Trophoblast cell (in vitro differentiated cells and primary cell): ENCODE results near the gene ALB.
A peak's percentile ranks its signal among the peaks of the same experiment; 100 is the strongest.

ENCODE experiments used
- DNase-seq, 2 donors: peaks; one replicate each; pipeline ENCODE4 v3.0.0-alpha.2; 2016
- H2AFZ ChIP-seq: 2 replicates; pipeline ENCODE4 v1.6.1; 2013; ENCODE audit warnings: low read length, moderate library complexity, mild to moderate bottlenecking; ENCODE audit not compliant: insufficient read depth, poor library complexity
- H2AK5ac ChIP-seq: 2 replicates; pipeline ENCODE4 v1.6.1; 2013; ENCODE audit warnings: mild to moderate bottlenecking, low read length
- H2BK120ac ChIP-seq: 2 replicates; pipeline ENCODE4 v1.6.1; 2013; ENCODE audit warnings: low read length, mild to moderate bottlenecking, moderate library complexity; ENCODE audit not compliant: insufficient read depth, poor library complexity
- H2BK12ac ChIP-seq: 2 replicates; pipeline ENCODE4 v1.6.1; 2013; ENCODE audit warnings: mild to moderate bottlenecking, low read length, moderate library complexity
- H2BK5ac ChIP-seq: 2 replicates; pipeline ENCODE4 v1.6.1; 2013; ENCODE audit warnings: low read length, low read depth, moderate library complexity, mild to moderate bottlenecking; ENCODE audit not compliant: poor library complexity
- H3K14ac ChIP-seq: 2 replicates; pipeline ENCODE4 v1.6.1; 2013; ENCODE audit warnings: mild to moderate bottlenecking, low read length
- H3K18ac ChIP-seq: 2 replicates; pipeline ENCODE4 v1.6.1; 2013; ENCODE audit warnings: mild to moderate bottlenecking, low read length
- H3K23ac ChIP-seq: 2 replicates; pipeline ENCODE4 v1.6.1; 2013; ENCODE audit warnings: low read length
- H3K27ac ChIP-seq: 2 replicates; pipeline ENCODE4 v1.5.1; 2013; ENCODE audit warnings: low read depth, mild to moderate bottlenecking, inconsistent platforms, low read length, moderate library complexity
- H3K27me3 ChIP-seq: 2 replicates; pipeline ENCODE4 v1.6.1; 2013; ENCODE audit warnings: inconsistent platforms, mild to moderate bottlenecking, low read length, moderate library complexity; ENCODE audit not compliant: insufficient read depth
- H3K36me3 ChIP-seq, 2 experiments: 1 replicate in 1 of 2; 2 replicates in 1 of 2; pipeline ENCODE4 v1.6.1; 2013; ENCODE audit warnings: low read length in 2 of 2, mild to moderate bottlenecking in 2 of 2, moderate library complexity in 1 of 2; ENCODE audit not compliant: insufficient read depth in 2 of 2, control insufficient read depth in 1 of 2
- H3K4ac ChIP-seq: 2 replicates; pipeline ENCODE4 v1.6.1; 2013; ENCODE audit warnings: low read depth, mild to moderate bottlenecking, low read length, moderate library complexity
- H3K4me1 ChIP-seq, 2 experiments: 1 replicate in 1 of 2; 2 replicates in 1 of 2; pipeline ENCODE4 v1.6.1; 2013; ENCODE audit warnings: low read length in 2 of 2, mild to moderate bottlenecking in 2 of 2, moderate library complexity in 1 of 2; ENCODE audit not compliant: insufficient read depth in 2 of 2, control insufficient read depth in 1 of 2
- H3K4me2 ChIP-seq: 2 replicates; pipeline ENCODE4 v1.6.1; 2013; ENCODE audit warnings: inconsistent platforms, mild to moderate bottlenecking, low read length, moderate library complexity
- H3K4me3 ChIP-seq: 2 replicates; pipeline ENCODE4 v1.5.1; 2013; ENCODE audit warnings: mild to moderate bottlenecking, low read depth, low read length, inconsistent platforms
- H3K79me1 ChIP-seq: one replicate; pipeline ENCODE4 v1.6.1; 2013; ENCODE audit warnings: low read length
- H3K79me2 ChIP-seq: 2 replicates; pipeline ENCODE4 v1.6.1; 2013; ENCODE audit warnings: low read length, mild to moderate bottlenecking; ENCODE audit not compliant: control insufficient read depth, insufficient read depth, poor library complexity
- H3K9ac ChIP-seq: 2 replicates; pipeline ENCODE4 v1.6.1; 2013; ENCODE audit warnings: mild to moderate bottlenecking, low read length
- H3K9me3 ChIP-seq: 2 replicates; pipeline ENCODE4 v1.6.1; 2013; ENCODE audit warnings: low read depth, mild to moderate bottlenecking, control low read depth, inconsistent platforms, low read length; ENCODE audit not compliant: insufficient read depth
- H4K12ac ChIP-seq: 2 replicates; pipeline ENCODE4 v1.6.1; 2013; ENCODE audit warnings: low read depth, mild to moderate bottlenecking, low read length, moderate library complexity
- H4K8ac ChIP-seq: 2 replicates; pipeline ENCODE4 v1.6.1; 2013; ENCODE audit warnings: low read depth, mild to moderate bottlenecking, low read length, moderate library complexity
- H4K91ac ChIP-seq: one replicate; pipeline ENCODE4 v1.6.1; 2013; ENCODE audit warnings: low read depth, mild to moderate bottlenecking, low read length, moderate library complexity
- WGBS: extraction: QIAGEN DNeasy Blood & Tissue Kit; methylation state at CpG from one replicate; pipeline ENCODE4 v1.1.7; 2013; ENCODE audit warnings: missing lambda C conversion rate; ENCODE audit not compliant: insufficient read length, insufficient coverage; ENCODE audit errors: extremely low coverage; 5-methylcytosine and 5-hydroxymethylcytosine counted together

The ALB gene

GRCh38 chr4:73451981-73452747 is 48.1 kb downstream of the ALB start:
- Histone ChIP-seq H3K23ac (no peak overlapping the region), H4K8ac (peak overlapping the region; percentile 70), H2AK5ac (no peak overlapping the region), H2BK12ac (peak overlapping the region; percentile 95), H4K12ac (no peak overlapping the region), H2AFZ (no peak overlapping the region), H3K14ac (peak overlapping the region; percentile 29), H4K91ac (peak overlapping the region; percentile 88), H2BK120ac (peak overlapping the region; percentile 97), H3K18ac (peak overlapping the region; percentile 77), H3K4ac (no peak overlapping the region), H3K4me2 (peak overlapping the region; percentile 20), H3K36me3 (no peaks in the 10 kb centered on the region), H3K4me3 (no peak overlapping the region), H3K9me3 (no peaks in the 10 kb centered on the region), H3K27ac (peak overlapping the region; percentile 80), H3K4me1 (peaks cover 8 to 10% of the 10 kb centered on the region in 2 experiments), H3K79me2 (no peaks in the 10 kb centered on the region), H3K9ac (no peak overlapping the region), H3K79me1 (peaks cover 6% of the 10 kb centered on the region), H2BK5ac (peak overlapping the region; percentile 84), H3K27me3 (no peaks in the 10 kb centered on the region)
- WGBS: no CpG with 5 or more reads among the region's 4 CpGs
- DNase-seq: no peak

DNA sequence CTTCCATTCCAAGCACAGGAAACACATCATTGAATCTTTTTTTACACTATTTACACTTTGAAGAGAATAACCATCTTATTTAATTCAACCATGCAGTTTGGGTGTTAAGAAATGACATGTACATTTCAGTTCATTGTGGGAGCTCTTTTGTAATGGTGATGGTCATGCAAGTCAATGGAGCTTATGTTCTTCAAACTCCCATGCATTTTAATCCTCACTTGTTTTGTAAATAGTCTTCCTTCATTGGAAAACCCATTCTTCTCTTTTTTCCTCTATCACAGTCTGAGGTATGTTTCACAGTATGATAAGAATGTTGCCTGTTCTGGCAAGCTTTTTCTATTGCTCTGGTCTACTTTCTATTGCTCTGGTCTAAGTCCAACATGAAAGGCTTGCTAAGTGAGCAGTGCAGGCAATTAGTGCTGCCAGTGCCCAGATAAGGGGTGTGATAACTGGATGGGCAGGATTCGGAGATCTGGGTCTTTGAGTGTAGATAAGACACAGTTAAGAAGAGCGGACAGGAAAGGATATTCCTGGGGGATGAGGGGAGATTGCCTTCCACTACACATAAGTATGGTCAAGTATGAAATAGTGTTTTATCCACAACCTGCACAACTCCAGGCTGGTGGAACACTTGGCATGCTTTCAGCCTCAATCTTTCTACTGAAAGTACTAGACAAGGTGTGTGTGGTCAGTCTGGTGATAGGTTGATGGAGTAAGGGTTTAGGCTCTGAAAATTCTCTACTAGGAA is 49.0 kb downstream of the ALB start:
- Histone ChIP-seq H3K27ac (peak overlapping the region; percentile 80), H2BK120ac (no peak overlapping the region), H4K91ac (no peak overlapping the region), H3K4me1 (peaks cover 8 to 10% of the 10 kb centered on the region in 2 experiments), H3K79me2 (no peaks in the 10 kb centered on the region), H3K27me3 (no peaks in the 10 kb centered on the region), H3K4ac (no peak overlapping the region), H3K9ac (no peak overlapping the region), H4K8ac (no peak overlapping the region), H3K23ac (no peak overlapping the region), H2BK12ac (no peak overlapping the region), H3K4me2 (peak overlapping the region; percentile 15), H2BK5ac (no peak overlapping the region), H3K18ac (no peak overlapping the region), H2AFZ (no peak overlapping the region), H3K14ac (no peak overlapping the region), H3K4me3 (no peak overlapping the region), H3K79me1 (peaks cover 6% of the 10 kb centered on the region), H2AK5ac (no peak overlapping the region), H4K12ac (no peak overlapping the region), H3K36me3 (no peaks in the 10 kb centered on the region), H3K9me3 (no peaks in the 10 kb centered on the region)
- WGBS: no CpG with 5 or more reads among the region's 2 CpGs
- DNase-seq: peak in 1 of 2 donors; percentile 35

DNA sequence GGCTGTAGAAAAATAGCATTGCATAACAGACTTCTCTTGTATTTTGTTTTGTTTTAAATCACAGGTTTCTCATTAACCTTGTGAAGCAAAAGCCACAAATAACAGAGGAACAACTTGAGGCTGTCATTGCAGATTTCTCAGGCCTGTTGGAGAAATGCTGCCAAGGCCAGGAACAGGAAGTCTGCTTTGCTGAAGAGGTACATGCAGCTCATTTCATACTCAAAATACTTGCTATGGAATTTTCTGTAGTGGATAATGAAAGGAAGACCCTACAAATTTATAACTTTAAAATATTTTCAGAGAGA is 49.6 kb downstream of the ALB start:
- Histone ChIP-seq H2BK120ac (no peak overlapping the region), H3K27ac (peak overlapping the region; percentile 70), H3K36me3 (no peaks in the 10 kb centered on the region), H3K18ac (no peak overlapping the region), H2AFZ (no peak overlapping the region), H3K4me1 (peaks cover 8 to 10% of the 10 kb centered on the region in 2 experiments), H2BK12ac (no peak overlapping the region), H2AK5ac (no peak overlapping the region), H4K91ac (no peak overlapping the region), H3K79me2 (no peaks in the 10 kb centered on the region), H3K79me1 (peaks cover 6% of the 10 kb centered on the region), H3K9me3 (no peaks in the 10 kb centered on the region), H2BK5ac (no peak overlapping the region), H3K27me3 (no peaks in the 10 kb centered on the region), H3K4ac (no peak overlapping the region), H3K4me2 (peak overlapping the region; percentile 15), H3K14ac (no peak overlapping the region), H4K12ac (no peak overlapping the region), H4K8ac (no peak overlapping the region), H3K4me3 (no peak overlapping the region), H3K9ac (no peak overlapping the region), H3K23ac (no peak overlapping the region)
- no peak for DNase-seq

DNA sequence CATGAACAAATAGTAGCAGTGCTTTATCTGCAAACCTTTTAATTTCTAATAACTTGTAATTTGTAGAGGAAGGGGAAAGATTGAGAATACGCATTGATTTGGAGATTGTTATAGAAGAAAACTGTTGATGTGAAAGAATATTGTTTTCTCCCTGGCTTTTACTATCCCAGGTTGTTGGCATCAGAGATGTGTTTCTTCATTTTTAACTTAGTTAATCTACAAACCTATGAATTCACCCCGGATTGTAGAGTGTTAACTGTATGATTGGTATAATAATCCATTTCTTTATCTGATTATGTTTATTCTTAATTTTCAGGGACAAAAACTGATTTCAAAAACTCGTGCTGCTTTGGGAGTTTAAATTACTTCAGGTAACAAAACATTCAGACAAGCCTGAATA is 50.8 kb downstream of the ALB start:
- Histone ChIP-seq H2BK5ac (no peak overlapping the region), H3K18ac (no peak overlapping the region), H3K79me1 (peaks cover 6% of the 10 kb centered on the region), H4K8ac (no peak overlapping the region), H3K27ac (no peak overlapping the region), H2BK12ac (no peak overlapping the region), H3K27me3 (no peaks in the 10 kb centered on the region), H3K4me2 (no peak overlapping the region), H3K23ac (no peak overlapping the region), H4K91ac (no peak overlapping the region), H3K9ac (no peak overlapping the region), H2BK120ac (no peak overlapping the region), H3K4ac (no peak overlapping the region), H2AK5ac (no peak overlapping the region), H3K79me2 (no peaks in the 10 kb centered on the region), H3K4me3 (no peak overlapping the region), H3K36me3 (no peaks in the 10 kb centered on the region), H3K14ac (no peak overlapping the region), H2AFZ (no peak overlapping the region), H4K12ac (no peak overlapping the region), H3K4me1 (peaks cover 8 to 10% of the 10 kb centered on the region in 2 experiments), H3K9me3 (no peaks in the 10 kb centered on the region)
- 100% methylated on average over 1 of the region's 3 CpGs for WGBS
- DNase-seq: no peak
